ENCODE data around the gene ANKS1B. TPM values are rescaled to one million over a fixed set of nuclear protein-coding genes. Genes with fewer than 3 reads are reported as not detected.
"Not testable (repeated sequence)": the region's sequence is repeated elsewhere in the genome, so short reads cannot be mapped to it uniquely, and the experiment has no call there.

Gene ANKS1B
- total RNA-seq, 2 experiments from 2014 or later = not detected

- H3K27me3 Mint-ChIP-seq (ENCODE audit: low read depth); intact Hi-C loops (cut with micrococcal nuclease); H3K9me3 Mint-ChIP-seq; H3K27ac Mint-ChIP-seq; H3K4me1 Mint-ChIP-seq (ENCODE audit: low read depth); H3K36me3 Mint-ChIP-seq (ENCODE audit: low read depth); DNase-seq; H3K4me3 Mint-ChIP-seq: not testable (repeated sequence)
- CTCF ChIA-PET = interaction anchor here (0.7 kb wide), 1 partner anchor 100 kb away, joined by 3 read pairs; no protein-coding TSS in a partner anchor
These were observed 950.5 kb downstream of the ANKS1B start for GRCh38 chr12:99034201-99034600.

GRCh38 chr12:99029511-99030271 lies 955.0 kb downstream of the ANKS1B start:
- DNase-seq = no peak
- Mint-ChIP-seq H3K36me3 (ENCODE audit: low read depth) (no peaks in the 10 kb centered on the region), H3K4me1 (ENCODE audit: low read depth) (no peaks in the 10 kb centered on the region), H3K27me3 (ENCODE audit: low read depth) (peaks cover 4% of the 10 kb centered on the region), H3K9me3 (peaks cover 1% of the 10 kb centered on the region), H3K4me3 (no peak overlapping the region), H3K27ac (no peak overlapping the region)
- CTCF ChIA-PET = no interaction called here
- intact Hi-C loops (cut with micrococcal nuclease) = no loop called here

GRCh38 chr12:99027461-99027860 lies 957.3 kb downstream of the ANKS1B start:
- CTCF ChIA-PET = no interaction called here
- peaks cover 1% of the 10 kb centered on the region for H3K9me3 Mint-ChIP-seq
- no peak overlapping the region for H3K27ac Mint-ChIP-seq
- no peak overlapping the region for H3K4me3 Mint-ChIP-seq
- H3K4me1 Mint-ChIP-seq (ENCODE audit: low read depth) = no peaks in the 10 kb centered on the region
- no peaks in the 10 kb centered on the region for H3K36me3 Mint-ChIP-seq (ENCODE audit: low read depth)
- DNase-seq = no peak
- H3K27me3 Mint-ChIP-seq (ENCODE audit: low read depth) = peaks cover 4% of the 10 kb centered on the region
- intact Hi-C loops (cut with micrococcal nuclease) = no loop called here

- intact Hi-C loops (cut with micrococcal nuclease) = no loop called here
- no peaks in the 10 kb centered on the region for H3K9me3 Mint-ChIP-seq
- DNase-seq = no peak
- no peak overlapping the region for H3K4me3 Mint-ChIP-seq
- no peaks in the 10 kb centered on the region for H3K36me3 Mint-ChIP-seq (ENCODE audit: low read depth)
- no peak overlapping the region for H3K27ac Mint-ChIP-seq
- no peaks in the 10 kb centered on the region for H3K4me1 Mint-ChIP-seq (ENCODE audit: low read depth)
- peaks cover 4% of the 10 kb centered on the region for H3K27me3 Mint-ChIP-seq (ENCODE audit: low read depth)
- CTCF ChIA-PET = no interaction called here
These were observed 957.7 kb downstream of the ANKS1B start for GRCh38 chr12:99027055-99027393.

- H3K9me3 Mint-ChIP-seq = no peaks in the 10 kb centered on the region
- H3K27me3 Mint-ChIP-seq (ENCODE audit: low read depth) = peaks cover 4% of the 10 kb centered on the region
- CTCF ChIA-PET = no interaction called here
- intact Hi-C loops (cut with micrococcal nuclease) = no loop called here
- no peaks in the 10 kb centered on the region for H3K4me1 Mint-ChIP-seq (ENCODE audit: low read depth)
- no peak overlapping the region for H3K4me3 Mint-ChIP-seq
- DNase-seq = no peak
- no peak overlapping the region for H3K27ac Mint-ChIP-seq
- no peaks in the 10 kb centered on the region for H3K36me3 Mint-ChIP-seq (ENCODE audit: low read depth)
These were observed 958.2 kb downstream of the ANKS1B start for GRCh38 chr12:99026332-99027054.

GRCh38 chr12:99024870-99025269 lies 959.9 kb downstream of the ANKS1B start:
- Mint-ChIP-seq H3K4me1 (ENCODE audit: low read depth) (no peaks in the 10 kb centered on the region), H3K4me3 (no peak overlapping the region), H3K9me3 (no peaks in the 10 kb centered on the region), H3K36me3 (ENCODE audit: low read depth) (no peaks in the 10 kb centered on the region), H3K27me3 (ENCODE audit: low read depth) (peaks cover 4% of the 10 kb centered on the region), H3K27ac (no peak overlapping the region)
- intact Hi-C loops (cut with micrococcal nuclease) = no loop called here
- CTCF ChIA-PET = interaction anchor here (0.6 kb wide), 1 partner anchor 1229 kb away, joined by 3 read pairs; no protein-coding TSS in a partner anchor
- no peak for DNase-seq

DNA sequence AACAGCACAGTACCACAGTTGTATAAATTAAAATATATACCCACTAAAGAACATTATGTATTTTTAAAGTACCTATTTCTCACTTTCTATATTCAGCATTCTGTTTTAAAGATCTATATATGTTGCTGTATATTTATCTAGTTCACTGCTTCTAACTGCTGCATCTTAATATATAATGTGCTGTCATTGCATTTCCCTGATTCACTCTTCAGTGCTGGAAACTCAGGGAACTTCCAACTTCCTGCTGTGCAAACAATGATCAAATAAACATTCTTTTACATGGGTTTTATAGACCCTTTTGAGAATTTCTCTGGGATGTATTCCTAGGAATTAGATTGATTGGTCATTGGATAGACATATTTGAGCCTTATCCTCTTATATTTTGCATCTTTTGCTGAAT lies 960.5 kb downstream of the ANKS1B start:
- CTCF ChIA-PET = no interaction called here
- no peak for DNase-seq
- H3K4me3 Mint-ChIP-seq = no peak overlapping the region
- H3K4me1 Mint-ChIP-seq (ENCODE audit: low read depth) = no peaks in the 10 kb centered on the region
- H3K9me3 Mint-ChIP-seq = no peaks in the 10 kb centered on the region
- peaks cover 4% of the 10 kb centered on the region for H3K27me3 Mint-ChIP-seq (ENCODE audit: low read depth)
- no peak overlapping the region for H3K27ac Mint-ChIP-seq
- no peaks in the 10 kb centered on the region for H3K36me3 Mint-ChIP-seq (ENCODE audit: low read depth)
- intact Hi-C loops (cut with micrococcal nuclease) = no loop called here

DNA sequence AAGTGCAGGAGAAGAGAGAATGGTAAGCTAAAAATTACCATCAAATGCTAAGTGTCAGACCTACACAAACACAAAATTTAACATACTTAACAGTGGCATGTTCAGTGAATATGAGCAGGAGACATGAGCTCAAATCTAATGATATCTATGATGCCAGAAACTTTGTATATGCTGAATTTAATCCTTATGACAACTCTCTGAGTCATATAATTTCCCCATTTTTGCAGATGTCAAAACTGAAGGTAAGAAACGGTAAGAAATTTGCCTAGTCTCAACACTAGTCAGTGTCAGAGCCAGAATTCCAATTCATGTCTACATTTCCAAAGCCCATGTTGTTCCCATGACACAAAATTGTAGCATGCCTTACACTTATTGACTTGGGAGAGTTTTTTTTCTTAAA lies 963.9 kb downstream of the ANKS1B start:
- Mint-ChIP-seq H3K9me3 (no peaks in the 10 kb centered on the region), H3K27me3 (ENCODE audit: low read depth) (peaks cover 4% of the 10 kb centered on the region), H3K27ac (no peak overlapping the region), H3K36me3 (ENCODE audit: low read depth) (no peaks in the 10 kb centered on the region), H3K4me3 (no peak overlapping the region), H3K4me1 (ENCODE audit: low read depth) (no peaks in the 10 kb centered on the region)
- no peak for DNase-seq
- intact Hi-C loops (cut with micrococcal nuclease) = no loop called here
- CTCF ChIA-PET = no interaction called here

- Mint-ChIP-seq H3K36me3 (ENCODE audit: low read depth) (no peaks in the 10 kb centered on the region), H3K27me3 (ENCODE audit: low read depth) (no peaks in the 10 kb centered on the region), H3K4me1 (ENCODE audit: low read depth) (no peaks in the 10 kb centered on the region), H3K27ac (no peak overlapping the region), H3K4me3 (no peak overlapping the region), H3K9me3 (peaks cover 2% of the 10 kb centered on the region)
- intact Hi-C loops (cut with micrococcal nuclease) = no loop called here
- DNase-seq = no peak
- CTCF ChIA-PET = no interaction called here
These were observed 964.9 kb downstream of the ANKS1B start for GRCh38 chr12:99019798-99020197.

- no peak for DNase-seq
- H3K36me3 Mint-ChIP-seq (ENCODE audit: low read depth) = no peaks in the 10 kb centered on the region
- H3K4me3 Mint-ChIP-seq = no peak overlapping the region
- H3K27me3 Mint-ChIP-seq (ENCODE audit: low read depth) = peaks cover 4% of the 10 kb centered on the region
- CTCF ChIA-PET = no interaction called here
- intact Hi-C loops (cut with micrococcal nuclease) = no loop called here
- H3K27ac Mint-ChIP-seq = no peak overlapping the region
- H3K9me3 Mint-ChIP-seq = peaks cover 2% of the 10 kb centered on the region
- H3K4me1 Mint-ChIP-seq (ENCODE audit: low read depth) = no peaks in the 10 kb centered on the region
These were observed 966.8 kb downstream of the ANKS1B start for GRCh38 chr12:99017971-99018370.

DNA sequence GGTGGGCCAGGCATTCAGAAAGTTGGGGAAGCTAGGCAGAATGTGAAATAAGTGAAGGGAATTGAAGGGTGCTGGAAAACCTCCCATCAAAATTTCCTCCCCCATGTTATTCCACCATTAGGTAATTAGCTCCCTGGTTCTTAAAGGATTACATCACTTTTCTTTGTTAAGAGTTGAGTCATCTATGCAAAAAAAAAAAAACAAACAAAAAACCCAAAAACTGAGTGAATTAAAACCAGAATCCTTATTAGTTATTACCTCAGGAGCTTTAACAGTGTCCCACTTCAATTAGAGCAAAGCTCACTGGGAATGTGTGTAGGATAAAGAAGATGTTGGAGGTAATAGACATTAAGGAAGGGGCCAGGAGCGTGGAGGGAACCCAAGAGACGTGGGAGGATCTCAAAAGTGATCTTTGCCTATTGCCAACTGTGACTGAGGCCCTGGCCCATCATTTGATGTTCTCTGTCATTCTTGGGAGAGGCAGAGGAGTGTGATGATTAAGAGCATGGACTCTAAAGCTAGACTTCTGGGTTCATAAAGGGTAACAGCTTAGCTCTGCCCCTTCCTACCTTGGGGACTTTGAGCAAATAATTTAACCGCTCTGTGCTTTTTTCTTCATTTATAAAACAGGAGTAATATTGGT lies 975.0 kb downstream of the ANKS1B start:
- no peak for DNase-seq
- CTCF ChIA-PET = no interaction called here
- H3K4me1 Mint-ChIP-seq (ENCODE audit: low read depth) = no peaks in the 10 kb centered on the region

GRCh38 chr12:99005601-99006000 lies 979.1 kb downstream of the ANKS1B start:
- Mint-ChIP-seq H3K36me3 (ENCODE audit: low read depth) (no peaks in the 10 kb centered on the region), H3K9me3 (no peaks in the 10 kb centered on the region), H3K4me1 (ENCODE audit: low read depth) (no peaks in the 10 kb centered on the region), H3K4me3 (no peak overlapping the region), H3K27ac (no peak overlapping the region), H3K27me3 (ENCODE audit: low read depth) (peaks cover 5% of the 10 kb centered on the region)
- intact Hi-C loops (cut with micrococcal nuclease) = no loop called here
- DNase-seq = no peak
- CTCF ChIA-PET = interaction anchor here (0.9 kb wide), 1 partner anchor 32 kb away, joined by 3 read pairs; no protein-coding TSS in a partner anchor

More for the DNA sequence above, 975.0 kb downstream of the ANKS1B start:
- no peaks in the 10 kb centered on the region for H3K9me3 Mint-ChIP-seq
- H3K36me3 Mint-ChIP-seq (ENCODE audit: low read depth) = no peaks in the 10 kb centered on the region
- H3K27me3 Mint-ChIP-seq (ENCODE audit: low read depth) = peaks cover 11% of the 10 kb centered on the region
- H3K4me3 Mint-ChIP-seq = no peak overlapping the region
- H3K27ac Mint-ChIP-seq = no peak overlapping the region
- intact Hi-C loops (cut with micrococcal nuclease) = no loop called here

All from activated naive CD4-positive, alpha-beta T cell treated with anti-CD3 and anti-CD28 coated beads for 36 hours (primary cell).